Ovary (tissue), 9 donors: ENCODE results near the gene FBP2. TPM values are rescaled to one million over a fixed set of nuclear protein-coding genes. Genes with fewer than 3 reads are reported as not detected.
A peak's percentile ranks its signal among the peaks of the same experiment; 100 is the strongest.

ENCODE experiments used
- DNase-seq, 5 donors: peaks; one replicate each; pipeline ENCODE4 v3.0.0-alpha.2; 2019 to 2020
- H3K27ac ChIP-seq, 2 donors: fragments of 200-600 bp; one replicate each; pipeline versions ENCODE4 v1.5.1 to v1.8.0; 2019 to 2022
- H3K27me3 ChIP-seq: fragments of 200-600 bp; one replicate; pipeline ENCODE4 v1.8.0; 2022
- H3K36me3 ChIP-seq: fragments of 200-600 bp; sonication (generic); one replicate; pipeline ENCODE4 v1.5.1; 2019
- H3K4me1 ChIP-seq: one replicate; pipeline ENCODE4 v1.8.1; 2013; ENCODE audit warnings: mild to moderate bottlenecking, moderate library complexity; ENCODE audit not compliant: insufficient read depth
- H3K4me3 ChIP-seq: fragments of 200-600 bp; sonication (generic); one replicate; pipeline ENCODE4 v1.5.1; 2017
- H3K9me3 ChIP-seq, 2 donors: fragments of 200-600 bp in 1 of 2; sonication (generic) in 1 of 2; one replicate each; pipeline versions ENCODE4 v1.5.1 to v1.8.1; 2013 to 2019; ENCODE audit warnings: mild to moderate bottlenecking in 1 of 2, moderate library complexity in 1 of 2
- EP300 ChIP-seq: sonication (generic); formaldehyde crosslinking; IDR thresholded peaks from one replicate; pipeline ENCODE4 v1.6.1; 2017; ENCODE audit warnings: antibody characterized with exemption
- POLR2A ChIP-seq: fragments of 450-650 bp; IDR thresholded peaks from one replicate; pipeline ENCODE4 v1.6.1; 2017; ENCODE audit warnings: antibody characterized with exemption, mild to moderate bottlenecking, moderate library complexity
- WGBS, 3 donors: extraction: QIAGEN DNeasy Blood & Tissue Kit in 1 of 3; methylation state at CpG; one replicate each; pipeline versions ENCODE4 v1.1.5 to v1.1.7; 2013 to 2017; 5-methylcytosine and 5-hydroxymethylcytosine counted together
- intact Hi-C, 4 donors: fragments of 100-400 bp; cut with DNase I; formaldehyde crosslinking; loops; one replicate each; pipeline versions ENCODE4 v1.11.0 to v1.15.1; 2022 to 2023
- polyA plus RNA-seq, 2 donors: library from polyadenylated mRNA; stranded (reverse); fragments of 200-250 nt in 1 of 2; fragments of 350-450 nt in 1 of 2; fragmentation: Illumina TruSeq in 1 of 2; extraction: RNeasy Lipid Tissue Mini Kit (QIAGEN cat#74804) in 1 of 2; gene quantifications; one replicate each; pipeline ENCODE4 v1.2.3, GENCODE V29; 2013 to 2014
- total RNA-seq, 7 donors: library from RNA; depleted of rRNA in 2 of 7; stranded (reverse); fragments of >200 nt in 2 of 7; fragmentation: NEBNext Ultra II Directional in 3 of 7; extraction: Animal tissue kit (Norgen Biotek cat#: 25700) in 3 of 7; gene quantifications; one replicate each; pipeline versions ENCODE4 v1.1.0 to v1.2.4, GENCODE V29; 2016 to 2023
- TF ChIP-seq, protein P1 (sequence below), 3 donors: fragments of 450-650 bp in 2 of 3; fragments of 200-600 bp in 1 of 3; IDR thresholded peaks; one replicate each; pipeline versions ENCODE4 v1.5.1 to v1.8.0; 2016 to 2022; ENCODE audit warnings: antibody characterized with exemption in 3 of 3, mild to moderate bottlenecking in 1 of 3
- donor health status: DM: no; HTN: no; CAD: no; lungs with moderate emphysema.
- donor health status: DM: no; HTN: no; CAD: no.
- donor health status: Bipolar disorder and iron deficiency.
- donor health status: DM: yes; HTN: yes; CAD: no.
- donor health status: DM: no; HTN: no; CAD: no.
- donor health status: DM: yes; HTN: yes; CAD: no.

The FBP2 gene
- total and polyA plus RNA-seq, 9 donors: not detected

- H3K27ac ChIP-seq: no peak within 1 kb of the TSS
- 4 to 6% (median 5%) methylated on average over 75 to 79 of the region's 79 CpGs for WGBS, 3 donors
- intact Hi-C loops: no loop called here
Observed at GRCh38 chr9:94639061-94639998, 45.7 kb upstream of the FBP2 start, which contains the start of gene FBP1. Gene FBP1, minus strand, starts transcription at chr9:94639518. Its CDS starts 208 bp downstream, at chr9:94639310.

DNA sequence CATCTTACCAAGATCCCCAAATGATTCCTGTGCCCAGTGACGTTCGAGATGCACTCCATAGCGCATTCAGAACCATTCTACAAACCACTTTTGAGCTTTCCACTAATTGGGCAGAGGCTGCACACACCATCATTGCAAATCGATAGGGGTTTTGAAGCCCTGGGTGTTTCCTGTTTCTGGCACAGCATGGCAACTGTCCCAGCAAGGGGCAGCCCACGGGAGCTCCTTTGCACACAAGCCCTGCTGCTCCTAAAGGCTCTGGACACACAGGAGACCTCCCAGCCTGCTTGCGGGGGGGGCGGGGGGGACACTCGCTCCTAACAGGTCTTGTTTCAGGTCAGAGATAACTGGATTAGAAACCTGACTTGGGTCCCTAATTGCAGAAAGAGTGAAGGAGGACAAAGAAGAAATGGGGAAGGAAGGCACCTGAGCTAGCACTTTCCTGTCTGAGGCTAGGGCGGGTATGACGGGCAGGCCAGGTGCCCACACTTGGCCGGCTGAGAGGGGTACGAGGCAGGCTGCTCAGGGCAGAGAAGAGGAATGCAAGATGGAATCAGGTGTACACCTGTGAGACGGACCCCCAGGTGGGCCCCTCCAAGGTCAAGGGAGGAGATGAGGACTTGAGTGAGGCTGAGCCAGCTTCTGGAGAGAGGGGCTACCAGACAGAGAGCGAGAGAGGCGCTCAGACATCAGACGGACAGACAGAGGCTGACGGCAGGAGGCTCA is 44.9 kb upstream of the FBP2 start:
- H3K4me3 ChIP-seq: peak overlapping the region; percentile 40
- no peaks in the 10 kb centered on the region for H3K36me3 ChIP-seq
- 49 to 68% (median 54%) methylated on average over 17 of the region's 17 CpGs for WGBS, 3 donors
- no peaks in the 10 kb centered on the region for H3K9me3 ChIP-seq
- DNase-seq: no peak
- intact Hi-C loops: no loop called here
- H3K27me3 ChIP-seq: no peaks in the 10 kb centered on the region
- no peak overlapping the region for H3K27ac ChIP-seq
- no peak for TF ChIP-seq POLR2A
- no peak for TF ChIP-seq EP300
- TF ChIP-seq, protein P1, sequence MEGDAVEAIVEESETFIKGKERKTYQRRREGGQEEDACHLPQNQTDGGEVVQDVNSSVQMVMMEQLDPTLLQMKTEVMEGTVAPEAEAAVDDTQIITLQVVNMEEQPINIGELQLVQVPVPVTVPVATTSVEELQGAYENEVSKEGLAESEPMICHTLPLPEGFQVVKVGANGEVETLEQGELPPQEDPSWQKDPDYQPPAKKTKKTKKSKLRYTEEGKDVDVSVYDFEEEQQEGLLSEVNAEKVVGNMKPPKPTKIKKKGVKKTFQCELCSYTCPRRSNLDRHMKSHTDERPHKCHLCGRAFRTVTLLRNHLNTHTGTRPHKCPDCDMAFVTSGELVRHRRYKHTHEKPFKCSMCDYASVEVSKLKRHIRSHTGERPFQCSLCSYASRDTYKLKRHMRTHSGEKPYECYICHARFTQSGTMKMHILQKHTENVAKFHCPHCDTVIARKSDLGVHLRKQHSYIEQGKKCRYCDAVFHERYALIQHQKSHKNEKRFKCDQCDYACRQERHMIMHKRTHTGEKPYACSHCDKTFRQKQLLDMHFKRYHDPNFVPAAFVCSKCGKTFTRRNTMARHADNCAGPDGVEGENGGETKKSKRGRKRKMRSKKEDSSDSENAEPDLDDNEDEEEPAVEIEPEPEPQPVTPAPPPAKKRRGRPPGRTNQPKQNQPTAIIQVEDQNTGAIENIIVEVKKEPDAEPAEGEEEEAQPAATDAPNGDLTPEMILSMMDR (IDR thresholded peaks at IDR 0.05): no peak
- H3K4me1 ChIP-seq: peaks cover 5% of the 10 kb centered on the region

More at GRCh38 chr9:94639061-94639998, 45.7 kb upstream of the FBP2 start, which contains the start of gene FBP1:
- Histone ChIP-seq H3K4me3 (peak within 1 kb of the TSS; percentile 40), H3K9me3 (no peaks in the 10 kb centered on the region), H3K27me3 (no peaks in the 10 kb centered on the region), H3K4me1 (peaks cover 5% of the 10 kb centered on the region), H3K36me3 (no peaks in the 10 kb centered on the region)
- no peak for TF ChIP-seq POLR2A
- TF ChIP-seq EP300: no peak
- TF ChIP-seq, protein P1 (IDR thresholded peaks at IDR 0.05): no peak
- DNase-seq: peak in 2 of 5 donors; percentile 34 to 50

DNA sequence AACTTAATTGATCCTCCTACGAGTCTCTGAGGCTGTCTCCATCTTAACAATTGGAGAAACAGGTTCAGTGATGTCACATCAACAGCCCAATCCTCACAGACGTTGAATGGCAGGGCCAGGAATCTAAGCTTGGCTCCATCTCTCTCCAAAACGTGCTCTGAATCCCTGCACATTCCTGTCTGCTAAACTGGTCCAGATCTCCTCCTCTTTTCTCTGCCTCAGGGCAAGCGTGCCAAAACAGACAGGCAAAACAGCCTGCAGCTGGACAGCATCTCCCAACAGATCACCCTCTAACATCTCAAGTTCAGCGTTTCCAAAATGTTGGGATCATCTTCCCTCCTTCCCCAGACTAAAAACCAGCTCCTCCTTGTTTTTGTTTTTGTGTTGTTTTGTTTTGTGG is 39.1 kb upstream of the FBP2 start:
- Histone ChIP-seq H3K27me3 (no peaks in the 10 kb centered on the region), H3K4me1 (no peaks in the 10 kb centered on the region), H3K27ac (no peak overlapping the region), H3K9me3 (no peaks in the 10 kb centered on the region), H3K4me3 (no peak overlapping the region), H3K36me3 (no peaks in the 10 kb centered on the region)
- WGBS, 3 donors: 5 to 10% (median 7%) methylated on average over 5 of the region's 5 CpGs
- TF ChIP-seq POLR2A (no peak), EP300 (no peak)
- TF ChIP-seq, protein P1 (IDR thresholded peaks at IDR 0.05): no peak
- no peak for DNase-seq
- intact Hi-C loops: no loop called here

DNA sequence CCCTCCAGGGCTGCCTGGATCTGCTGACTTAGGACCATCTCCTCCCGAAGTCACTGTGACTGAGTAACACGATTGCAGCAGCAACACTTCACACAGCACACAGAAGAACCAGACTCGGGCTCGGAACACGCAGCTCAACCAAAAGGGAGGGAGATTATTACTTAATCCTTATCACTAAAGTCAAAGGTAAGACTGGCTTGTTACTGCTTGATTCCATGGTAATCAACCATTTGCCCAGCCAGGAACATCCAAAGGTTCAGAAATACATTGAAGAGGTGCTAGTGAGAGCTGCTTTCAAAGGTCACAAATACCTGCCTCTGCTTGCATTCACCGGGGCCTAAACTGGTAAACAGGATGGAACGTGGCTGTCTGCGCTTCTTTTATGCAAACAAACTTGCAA is 38.0 kb upstream of the FBP2 start:
- TF ChIP-seq, protein P1 (IDR thresholded peaks at IDR 0.05): no peak
- TF ChIP-seq POLR2A: no peak
- no peak for TF ChIP-seq EP300
- 63 to 66% (median 63%) methylated on average over 8 of the region's 8 CpGs for WGBS, 3 donors
- intact Hi-C loops: no loop called here
- no peak for DNase-seq
- Histone ChIP-seq H3K36me3 (no peaks in the 10 kb centered on the region), H3K27ac (no peak overlapping the region), H3K4me1 (no peaks in the 10 kb centered on the region), H3K4me3 (no peak overlapping the region), H3K27me3 (no peaks in the 10 kb centered on the region), H3K9me3 (no peaks in the 10 kb centered on the region)
